ENCODE data around the gene DRAP1.

- TF ChIP-seq CTCF (IDR thresholded peaks at IDR 0.05; ENCODE audit: low read length) (no peak), EZH2phosphoT487 (IDR thresholded peaks at IDR 0.05; ENCODE audit: low read length) (no peak), EZH2 (optimal IDR thresholded peaks at IDR 0.05; ENCODE audit: low read depth, low read length) (no peak)
Observed at GRCh38 chr11:65961267-65962140, 42.3 kb downstream of the DRAP1 start, which contains the start of gene SART1.

All from MM.1S (cell line).